Activated naive CD8-positive, alpha-beta T cell treated with anti-CD3 and anti-CD28 coated beads, Interleukin-2, amount 50 U/mL, for 16 hours (primary cell): ENCODE measurements around the gene ITGAL.
"Not testable (repeated sequence)": the region's sequence is repeated elsewhere in the genome, so short reads cannot be mapped to it uniquely, and the experiment has no call there.

ENCODE experiments used
- DNase-seq: peaks from one replicate; pipeline ENCODE4 v3.0.0-alpha.2; 2020; ENCODE audit warnings: low read depth, low spot score

The ITGAL gene

GRCh38 chr16:30472328-30472942 lies at the start of gene ITGAL:
Gene ITGAL, plus strand, starts transcription at chr16:30472742. Its CDS starts 96 bp downstream, at chr16:30472838.
- peak; percentile 64 for DNase-seq

GRCh38 chr16:30428055-30428454 lies 44.5 kb upstream of the ITGAL start:
- DNase-seq = no peak

- DNase-seq = no peak
These were observed 43.2 kb upstream of the ITGAL start for GRCh38 chr16:30429418-30429677.

- DNase-seq = peak; percentile 97
These were observed 42.7 kb upstream of the ITGAL start, which contains the start of gene DCTPP1 for GRCh38 chr16:30429678-30430427. Gene DCTPP1, minus strand, starts transcription at chr16:30430030. Its CDS starts 50 bp downstream, at chr16:30429980.

GRCh38 chr16:30430428-30430970 lies 42.0 kb upstream of the ITGAL start:
- no peak for DNase-seq

GRCh38 chr16:30434852-30435251 lies 37.7 kb upstream of the ITGAL start:
- no peak for DNase-seq

- DNase-seq = no peak
These were observed 35.0 kb upstream of the ITGAL start for GRCh38 chr16:30437511-30438046.

- DNase-seq = no peak
These were observed 33.7 kb upstream of the ITGAL start for GRCh38 chr16:30438835-30439234.

- no peak for DNase-seq
These were observed 32.7 kb upstream of the ITGAL start for GRCh38 chr16:30439720-30440348.

GRCh38 chr16:30443631-30444030 lies 28.9 kb upstream of the ITGAL start:
- no peak for DNase-seq

GRCh38 chr16:30444231-30445148 lies 28.1 kb upstream of the ITGAL start:
- no peak for DNase-seq

- DNase-seq = no peak
These were observed 27.5 kb upstream of the ITGAL start for GRCh38 chr16:30445149-30445407.

- peak; percentile 91 for DNase-seq
These were observed 26.9 kb upstream of the ITGAL start, which contains the start of gene SEPHS2 for GRCh38 chr16:30445408-30446202. Gene SEPHS2, minus strand, starts transcription at chr16:30445874. Its CDS starts 147 bp downstream, at chr16:30445727.

- no peak for DNase-seq
These were observed 26.3 kb upstream of the ITGAL start for GRCh38 chr16:30446203-30446595.

GRCh38 chr16:30447512-30448226 lies 24.9 kb upstream of the ITGAL start:
- DNase-seq = no peak

- DNase-seq = no peak
These were observed 23.5 kb upstream of the ITGAL start for GRCh38 chr16:30449116-30449435.

- DNase-seq = not testable (repeated sequence)
These were observed 19.6 kb upstream of the ITGAL start for GRCh38 chr16:30452709-30453580.

GRCh38 chr16:30456302-30456701 lies 16.2 kb upstream of the ITGAL start:
- no peak for DNase-seq

- no peak for DNase-seq
These were observed 15.3 kb upstream of the ITGAL start for GRCh38 chr16:30457256-30457655.
